HepG2 (cell line): Measurements from ENCODE around the gene TMEM219. TPM values are rescaled to one million over a fixed set of nuclear protein-coding genes. Genes with fewer than 3 reads are reported as not detected.

Experiments
- EED ChIP-seq: sonication (generic); formaldehyde crosslinking; IDR thresholded peaks from 2 replicates; pipeline ENCODE4 v1.5.0; 2020; ENCODE audit warnings: mild to moderate bottlenecking, missing genetic modification reagents
- GMEB2 ChIP-seq: IDR thresholded peaks from 2 replicates; pipeline ENCODE4 v1.6.1; 2016; ENCODE audit warnings: missing biosample characterization, missing genetic modification reagents, low read depth
- GPN1 ChIP-seq: sonication (generic); formaldehyde crosslinking; IDR thresholded peaks from 2 replicates; pipeline ENCODE4 v1.5.1; 2020; ENCODE audit warnings: missing genetic modification reagents, borderline replicate concordance
- HINFP ChIP-seq: sonication (generic); formaldehyde crosslinking; IDR thresholded peaks from 2 replicates; pipeline ENCODE4 v1.4.0; 2020; ENCODE audit warnings: low read depth, mild to moderate bottlenecking, missing genetic modification reagents
- HNRNPH1 ChIP-seq: fragments of 200-400 bp; formaldehyde crosslinking; optimal IDR thresholded peaks from 2 replicates; pipeline ENCODE3; 2017; ENCODE audit warnings: mild to moderate bottlenecking, low read depth, low read length
- MAFF ChIP-seq: IDR thresholded peaks from 2 replicates; pipeline ENCODE4 v1.6.1; 2011; ENCODE audit warnings: low read depth, low read length, improper control_type of control experiment
- MTA1 ChIP-seq: sonication (generic); formaldehyde crosslinking; IDR thresholded peaks from 2 replicates; pipeline ENCODE4 v1.4.0; 2020; ENCODE audit warnings: missing genetic modification reagents, mild to moderate bottlenecking, borderline replicate concordance
- MTA3 ChIP-seq: sonication (generic); formaldehyde crosslinking; IDR thresholded peaks from 2 replicates; pipeline ENCODE4 v1.4.0; 2020; ENCODE audit warnings: missing genetic modification reagents
- NR1H2 ChIP-seq: sonication (generic); formaldehyde crosslinking; IDR thresholded peaks from 2 replicates; pipeline ENCODE4 v1.8.1; 2022; ENCODE audit warnings: low read depth, missing genetic modification reagents, borderline replicate concordance
- PHF20 ChIP-seq: sonication (generic); formaldehyde crosslinking; IDR thresholded peaks from 2 replicates; pipeline ENCODE4 v1.5.0; 2020; ENCODE audit warnings: mild to moderate bottlenecking, missing genetic modification reagents
- PLSCR1 ChIP-seq: sonication (generic); formaldehyde crosslinking; IDR thresholded peaks from 2 replicates; pipeline ENCODE4 v1.5.0; 2020; ENCODE audit warnings: missing genetic modification reagents, mild to moderate bottlenecking, borderline replicate concordance
- RFX3 ChIP-seq: IDR thresholded peaks from 2 replicates; pipeline ENCODE4 v1.6.1; 2016; ENCODE audit warnings: missing biosample characterization, missing genetic modification reagents
- THAP11 ChIP-seq: IDR thresholded peaks from 2 replicates; pipeline ENCODE4 v1.6.1; 2016; ENCODE audit warnings: missing biosample characterization, missing genetic modification reagents
- THAP7 ChIP-seq: sonication (generic); formaldehyde crosslinking; IDR thresholded peaks from 2 replicates; pipeline ENCODE4 v1.8.1; 2023; ENCODE audit warnings: mild to moderate bottlenecking, missing genetic modification reagents
- TOE1 ChIP-seq: sonication (generic); formaldehyde crosslinking; IDR thresholded peaks from 2 replicates; pipeline ENCODE4 v1.4.0; 2020; ENCODE audit warnings: mild to moderate bottlenecking, missing genetic modification reagents
- YY1 ChIP-seq: IDR thresholded peaks from 2 replicates; pipeline ENCODE4 v1.6.1; 2011; ENCODE audit warnings: low read length, low read depth, moderate library complexity, mild to moderate bottlenecking; ENCODE audit not compliant: insufficient read depth, insufficient replicate concordance
- ZMYM4 ChIP-seq: sonication (generic); formaldehyde crosslinking; IDR thresholded peaks from 2 replicates; pipeline ENCODE4 v1.8.1; 2023; ENCODE audit warnings: mild to moderate bottlenecking, missing genetic modification reagents
- ZNF138 ChIP-seq: sonication (generic); formaldehyde crosslinking; IDR thresholded peaks from 2 replicates; pipeline ENCODE4 v1.5.0; 2020; ENCODE audit warnings: mild to moderate bottlenecking, low read depth, missing genetic modification reagents
- ZNF230 ChIP-seq: sonication (generic); formaldehyde crosslinking; IDR thresholded peaks from 2 replicates; pipeline ENCODE4 v1.4.0; 2020; ENCODE audit warnings: mild to moderate bottlenecking, missing genetic modification reagents
- ZNF343 ChIP-seq: sonication (generic); formaldehyde crosslinking; IDR thresholded peaks from 2 replicates; pipeline ENCODE4 v1.4.0; 2020; ENCODE audit warnings: mild to moderate bottlenecking, missing genetic modification reagents
- ZNF501 ChIP-seq: sonication (generic); formaldehyde crosslinking; IDR thresholded peaks from 2 replicates; pipeline ENCODE4 v1.5.1; 2020; ENCODE audit warnings: mild to moderate bottlenecking, moderate library complexity, missing genetic modification reagents
- ZNF576 ChIP-seq: sonication (generic); formaldehyde crosslinking; IDR thresholded peaks from 2 replicates; pipeline ENCODE4 v1.4.0; 2020; ENCODE audit warnings: mild to moderate bottlenecking, missing genetic modification reagents
- ZNF614 ChIP-seq: IDR thresholded peaks from 2 replicates; pipeline ENCODE4 v1.6.1; 2018; ENCODE audit warnings: missing biosample characterization, missing genetic modification reagents, inconsistent platforms, borderline replicate concordance
- ZNF775 ChIP-seq: sonication (generic); formaldehyde crosslinking; IDR thresholded peaks from 2 replicates; pipeline ENCODE4 v1.4.0; 2020; ENCODE audit warnings: missing genetic modification reagents, mild to moderate bottlenecking, moderate library complexity, borderline replicate concordance
- ZNF83 ChIP-seq: sonication (generic); formaldehyde crosslinking; IDR thresholded peaks from 2 replicates; pipeline ENCODE4 v1.4.0; 2020; ENCODE audit warnings: missing genetic modification reagents, mild to moderate bottlenecking, borderline replicate concordance
- polyA plus RNA-seq, 8 experiments: library from polyadenylated mRNA; depleted of rRNA in 3 of 8; stranded (reverse) in 7 of 8; unstranded in 1 of 8; fragments of >200 nt; fragmentation: Illumina TruSeq in 4 of 8; extraction: Trizol in 4 of 8; gene quantifications; 2 replicates each; pipeline versions ENCODE4 v1.2.1 to v1.2.3, GENCODE V29; 2011 to 2016; ENCODE audit warnings: low read depth in 4 of 8, missing spikeins in 1 of 8, mixed read lengths in 1 of 8; ENCODE audit not compliant: insufficient read depth in 1 of 8
- total RNA-seq, 5 experiments: library from RNA; depleted of rRNA; stranded (reverse); fragments of >200 nt; fragmentation: Illumina TruSeq; extraction: Trizol; gene quantifications; 2 replicates each; pipeline ENCODE4 v1.2.3, GENCODE V29; 2016; ENCODE audit warnings: low read depth in 1 of 5

The TMEM219 gene
- total and polyA plus RNA-seq, 2 of the 13 experiments (the other 11 are each of a cell fraction or from before 2014, with no cell fraction given) = 105 to 115 TPM

- 0 out of 2 replicates have a peak, but pooled peaks have one; percentile 19 for TF ChIP-seq THAP7
- peak; percentile 51; the same call in 1 of the 2 replicates for TF ChIP-seq ZNF230 (CRISPR knock-in tag)
- TF ChIP-seq HNRNPH1 = no peak
- TF ChIP-seq ZNF576 (CRISPR knock-in tag) = no peak
- TF ChIP-seq PHF20 (CRISPR knock-in tag) = no peak; the same call in none of the 2 replicates
- no peak for TF ChIP-seq MAFF
- TF ChIP-seq ZNF83 (CRISPR knock-in tag) = no peak
- TF ChIP-seq NR1H2 (CRISPR knock-in tag) = no peak
- TF ChIP-seq ZNF501 = peak; percentile 85
- no peak for TF ChIP-seq ZNF775 (CRISPR knock-in tag)
- peak; percentile 77; the same call in 1 of the 2 replicates for TF ChIP-seq ZNF614
- TF ChIP-seq GMEB2 (CRISPR knock-in tag) = 0 out of 2 replicates have a peak, but pooled peaks have one; percentile 36
- TF ChIP-seq ZNF343 (CRISPR knock-in tag) = no peak
- peak; percentile 42 for TF ChIP-seq YY1
- 0 out of 2 replicates have a peak, but pooled peaks have one; percentile 1 for TF ChIP-seq HINFP (CRISPR knock-in tag)
- TF ChIP-seq RFX3 (CRISPR knock-in tag) = no peak
- peak; percentile 19 for TF ChIP-seq EED (CRISPR knock-in tag)
- TF ChIP-seq TOE1 (CRISPR knock-in tag) = 0 out of 2 replicates have a peak, but pooled peaks have one; percentile 65
- TF ChIP-seq MTA1 (CRISPR knock-in tag) = no peak; the same call in none of the 2 replicates
- TF ChIP-seq PLSCR1 (CRISPR knock-in tag) = 0 out of 2 replicates have a peak, but pooled peaks have one; percentile 67
- TF ChIP-seq THAP11 (CRISPR knock-in tag) = peak; percentile 78
- peak; percentile 58 for TF ChIP-seq ZMYM4 (CRISPR knock-in tag)
- 0 out of 2 replicates have a peak, but pooled peaks have one; percentile 45 for TF ChIP-seq GPN1 (CRISPR knock-in tag)
- TF ChIP-seq ZNF138 (CRISPR knock-in tag) = 0 out of 2 replicates have a peak, but pooled peaks have one; percentile 32
- no peak for TF ChIP-seq MTA3
Measured at GRCh38 chr16:29961479-29962343, at the start of gene TMEM219 (continued).
